GM10266 (cell line): ENCODE data around the gene NT5DC2.
"Not testable (repeated sequence)": the region's sequence is repeated elsewhere in the genome, so short reads cannot be mapped to it uniquely, and the experiment has no call there.

ENCODE experiments used
- DNase-seq: peaks from one replicate; pipeline ENCODE4 v3.0.0; 2012; ENCODE audit errors: extremely low spot score
- CTCF ChIP-seq: IDR thresholded peaks from 2 replicates; pipeline ENCODE4 v1.5.1; 2012; ENCODE audit warnings: mild to moderate bottlenecking, low read depth; ENCODE audit not compliant: control insufficient read depth, insufficient read depth; ENCODE audit errors: missing control alignments

Gene NT5DC2

GRCh38 chr3:52527039-52527731 lies 6.5 kb downstream of the NT5DC2 start:
- DNase-seq = no peak
- TF ChIP-seq CTCF = no peak

DNA sequence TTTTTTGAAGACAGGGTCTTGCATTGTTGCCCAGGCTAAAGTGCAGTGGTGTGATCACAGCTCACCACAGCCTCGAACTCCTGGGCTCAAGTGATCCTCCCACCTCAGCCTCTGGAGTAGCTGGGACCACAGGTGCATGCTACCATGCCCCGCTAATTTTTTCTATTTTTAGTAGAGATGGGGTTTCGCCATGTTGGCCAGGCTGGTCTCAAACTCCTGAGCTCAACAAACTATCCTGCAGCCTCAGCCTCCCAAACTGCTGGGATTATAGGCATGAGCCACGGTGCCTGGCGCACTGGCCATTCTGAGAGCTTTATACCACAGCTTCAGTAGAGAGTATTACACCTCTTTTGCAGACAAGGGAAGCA lies 7.0 kb downstream of the NT5DC2 start:
- DNase-seq = not testable (repeated sequence)

DNA sequence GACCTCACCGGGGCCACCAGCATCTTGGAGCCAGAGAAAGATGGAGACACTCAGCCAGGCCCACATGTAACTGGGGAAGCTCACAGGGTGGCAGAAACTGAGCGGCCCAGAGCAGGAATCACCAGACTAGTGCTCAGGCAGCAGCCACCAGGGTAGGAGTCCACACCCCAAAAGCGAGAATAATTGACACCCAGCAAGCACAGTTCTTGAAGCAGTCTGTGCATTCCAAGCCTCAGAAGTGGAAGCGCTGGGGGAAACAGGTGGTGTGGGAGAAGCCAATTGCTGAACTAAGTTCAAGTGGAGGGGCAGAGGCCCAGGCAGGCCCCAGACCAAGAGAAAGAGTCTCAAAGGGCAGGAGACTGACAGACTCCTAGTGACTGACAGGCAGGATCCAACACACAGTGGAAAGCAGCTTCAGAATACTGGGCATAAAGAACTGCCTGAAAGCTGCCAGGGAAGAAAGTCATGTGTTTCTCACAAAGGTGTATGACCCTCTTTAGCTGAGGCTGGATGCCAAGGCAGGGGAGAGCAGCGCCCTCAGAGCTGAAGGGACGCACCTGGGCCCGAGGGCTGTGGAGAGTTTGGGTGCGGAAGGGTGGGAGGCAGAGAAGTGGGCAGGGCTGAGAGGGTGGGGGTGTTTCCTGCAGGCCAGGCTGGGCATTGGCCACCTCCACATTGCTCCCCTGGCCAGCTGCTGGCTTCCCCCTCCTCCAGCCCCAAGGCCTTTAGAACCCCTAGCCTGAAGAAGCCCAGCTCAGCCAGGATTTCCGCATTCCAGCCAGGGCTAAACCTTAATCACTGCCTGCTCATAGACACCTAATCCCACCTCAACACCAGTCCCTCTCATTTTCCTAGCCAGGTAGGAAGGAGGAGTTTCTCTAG lies 7.7 kb downstream of the NT5DC2 start:
- TF ChIP-seq CTCF = no peak
- DNase-seq = no peak

GRCh38 chr3:52524752-52525679 lies 8.6 kb downstream of the NT5DC2 start:
- DNase-seq = no peak
- no peak for TF ChIP-seq CTCF

DNA sequence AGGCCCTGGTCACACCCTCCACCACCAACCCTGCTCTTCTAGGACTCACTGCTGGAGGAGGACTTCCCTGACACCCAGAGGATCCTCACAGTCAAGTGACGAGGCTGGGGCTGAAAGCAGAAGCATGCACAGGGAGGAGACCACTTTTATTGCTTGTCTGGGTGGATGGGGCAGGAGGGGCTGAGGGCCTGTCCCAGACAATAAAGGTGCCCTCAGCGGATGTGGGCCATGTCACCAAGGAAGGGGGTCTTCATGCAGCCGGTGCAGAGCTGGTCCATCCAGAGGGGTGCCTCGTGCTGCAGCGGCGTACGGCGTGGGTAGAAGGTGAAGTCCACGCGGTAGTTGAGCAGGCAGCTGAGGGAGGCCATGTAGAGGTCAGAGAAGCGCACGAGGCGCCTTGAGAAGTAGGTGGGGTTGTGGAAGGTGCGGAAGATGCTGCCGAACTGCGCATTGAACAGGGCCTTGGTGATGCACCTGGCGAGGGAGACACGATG lies 9.4 kb downstream of the NT5DC2 start:
- TF ChIP-seq CTCF = no peak
- DNase-seq = no peak

DNA sequence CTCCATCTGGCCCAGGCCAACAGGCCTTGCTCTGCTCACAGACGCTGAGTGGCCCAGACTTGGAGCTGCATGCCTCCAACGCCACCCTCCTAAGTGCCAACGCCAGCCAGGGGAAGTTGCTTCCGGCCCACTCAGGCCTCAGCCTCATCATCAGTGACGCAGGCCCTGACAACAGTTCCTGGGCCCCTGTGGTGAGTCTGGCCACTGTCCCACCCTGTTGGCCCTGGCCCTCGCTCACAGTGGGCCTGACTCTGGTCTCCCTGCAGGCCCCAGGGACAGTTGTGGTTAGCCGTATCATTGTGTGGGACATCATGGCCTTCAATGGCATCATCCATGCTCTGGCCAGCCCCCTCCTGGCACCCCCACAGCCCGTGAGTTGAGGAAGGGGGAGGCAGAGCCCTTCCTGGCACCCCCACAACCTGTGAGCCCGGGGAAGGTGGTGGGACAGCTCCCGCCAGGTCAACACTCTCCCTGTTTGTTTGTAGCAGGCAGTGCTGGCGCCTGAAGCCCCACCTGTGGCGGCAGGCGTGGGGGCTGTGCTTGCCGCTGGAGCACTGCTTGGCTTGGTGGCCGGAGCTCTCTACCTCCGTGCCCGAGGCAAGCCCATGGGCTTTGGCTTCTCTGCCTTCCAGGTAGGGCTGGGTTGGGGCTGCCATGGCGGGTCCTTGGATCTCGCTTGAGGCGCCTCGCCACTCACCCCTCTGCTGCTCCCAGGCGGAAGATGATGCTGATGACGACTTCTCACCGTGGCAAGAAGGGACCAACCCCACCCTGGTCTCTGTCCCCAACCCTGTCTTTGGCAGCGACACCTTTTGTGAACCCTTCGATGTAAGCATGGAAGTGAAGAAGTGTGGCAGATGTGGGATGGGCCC lies 10.0 kb downstream of the NT5DC2 start:
- no peak for DNase-seq
- TF ChIP-seq CTCF = no peak
